Measurements from ENCODE around the gene OSBPL9.

The OSBPL9 gene

GRCh38 chr1:51623450-51623849 lies 6.6 kb downstream of the OSBPL9 start:
- DNase-seq: no peak
- Histone ChIP-seq H3K27ac (ENCODE audit: low read length) (no peak overlapping the region), H3K27me3 (replicated peaks; ENCODE audit: insufficient read depth, low read length) (no peaks in the 10 kb centered on the region), H3K9ac (ENCODE audit: low read length) (no peak overlapping the region), H3K4me2 (ENCODE audit: low read depth, low read length) (no peak overlapping the region), H3K9me3 (replicated peaks; ENCODE audit: insufficient read depth, low read length) (no peaks in the 10 kb centered on the region), H4K20me1 (ENCODE audit: insufficient read depth, low read length) (no peaks in the 10 kb centered on the region), H2AFZ (ENCODE audit: low read length) (no peak overlapping the region), H3F3A (ENCODE audit: insufficient read depth, low read length) (no peaks in the 10 kb centered on the region), H3K79me2 (ENCODE audit: low read length) (peaks cover 82% of the 10 kb centered on the region), H3K4me3 (ENCODE audit: low read length) (no peak overlapping the region), H3K4me1 (ENCODE audit: low read length) (no peaks in the 10 kb centered on the region), H3K36me3 (replicated peaks; ENCODE audit: insufficient read depth, low read length) (no peaks in the 10 kb centered on the region), H3K9me2 (replicated peaks; ENCODE audit: insufficient read depth, low read length) (no peaks in the 10 kb centered on the region)
- TF ChIP-seq EZH2 (optimal IDR thresholded peaks at IDR 0.05; ENCODE audit: low read depth, low read length) (no peak), EZH2phosphoT487 (IDR thresholded peaks at IDR 0.05; ENCODE audit: low read length) (no peak), CTCF (IDR thresholded peaks at IDR 0.05; ENCODE audit: low read length) (no peak)

GRCh38 chr1:51624855-51625254 lies 8.0 kb downstream of the OSBPL9 start:
- Histone ChIP-seq H3K79me2 (ENCODE audit: low read length) (peaks cover 75% of the 10 kb centered on the region), H3K36me3 (replicated peaks; ENCODE audit: insufficient read depth, low read length) (no peaks in the 10 kb centered on the region), H4K20me1 (ENCODE audit: insufficient read depth, low read length) (no peaks in the 10 kb centered on the region), H3K4me1 (ENCODE audit: low read length) (peaks cover 9% of the 10 kb centered on the region), H3K4me3 (ENCODE audit: low read length) (no peak overlapping the region), H3K9me2 (replicated peaks; ENCODE audit: insufficient read depth, low read length) (no peaks in the 10 kb centered on the region), H3K4me2 (ENCODE audit: low read depth, low read length) (no peak overlapping the region), H3K9ac (ENCODE audit: low read length) (no peak overlapping the region), H3K27ac (ENCODE audit: low read length) (no peak overlapping the region), H3K27me3 (replicated peaks; ENCODE audit: insufficient read depth, low read length) (no peaks in the 10 kb centered on the region), H3F3A (ENCODE audit: insufficient read depth, low read length) (no peaks in the 10 kb centered on the region), H2AFZ (ENCODE audit: low read length) (no peak overlapping the region), H3K9me3 (replicated peaks; ENCODE audit: insufficient read depth, low read length) (no peaks in the 10 kb centered on the region)
- TF ChIP-seq EZH2 (optimal IDR thresholded peaks at IDR 0.05; ENCODE audit: low read depth, low read length) (no peak), EZH2phosphoT487 (IDR thresholded peaks at IDR 0.05; ENCODE audit: low read length) (no peak), CTCF (IDR thresholded peaks at IDR 0.05; ENCODE audit: low read length) (no peak)
- DNase-seq: no peak

- Histone ChIP-seq H3K4me2 (ENCODE audit: low read depth, low read length) (no peak overlapping the region), H3K9ac (ENCODE audit: low read length) (no peak overlapping the region), H4K20me1 (ENCODE audit: insufficient read depth, low read length) (no peaks in the 10 kb centered on the region), H3F3A (ENCODE audit: insufficient read depth, low read length) (no peaks in the 10 kb centered on the region; the same call in 1 of the 2 replicates), H3K36me3 (replicated peaks; ENCODE audit: insufficient read depth, low read length) (no peaks in the 10 kb centered on the region), H2AFZ (ENCODE audit: low read length) (no peak overlapping the region), H3K4me1 (ENCODE audit: low read length) (peaks cover 15% of the 10 kb centered on the region), H3K79me2 (ENCODE audit: low read length) (peaks cover 71% of the 10 kb centered on the region), H3K9me3 (replicated peaks; ENCODE audit: insufficient read depth, low read length) (no peaks in the 10 kb centered on the region), H3K27me3 (replicated peaks; ENCODE audit: insufficient read depth, low read length) (no peaks in the 10 kb centered on the region), H3K4me3 (ENCODE audit: low read length) (no peak overlapping the region), H3K27ac (ENCODE audit: low read length) (no peak overlapping the region), H3K9me2 (replicated peaks; ENCODE audit: insufficient read depth, low read length) (no peaks in the 10 kb centered on the region)
- peak; percentile 33 for DNase-seq
- TF ChIP-seq EZH2phosphoT487 (IDR thresholded peaks at IDR 0.05; ENCODE audit: low read length) (no peak), CTCF (IDR thresholded peaks at IDR 0.05; ENCODE audit: low read length) (peak; percentile 28; the same call in 1 of the 2 replicates)
These were observed 10.8 kb downstream of the OSBPL9 start for GRCh38 chr1:51627672-51628071.

All from MM.1S (cell line).